Raji (cell line): Measurements from ENCODE around the gene PBRM1.

Source experiments
- POLR2A ChIP-seq: IDR thresholded peaks from 2 replicates; pipeline ENCODE4 v1.6.1; 2011; ENCODE audit warnings: low read depth, low read length, control low read depth; ENCODE audit not compliant: insufficient read depth

The PBRM1 gene

DNA sequence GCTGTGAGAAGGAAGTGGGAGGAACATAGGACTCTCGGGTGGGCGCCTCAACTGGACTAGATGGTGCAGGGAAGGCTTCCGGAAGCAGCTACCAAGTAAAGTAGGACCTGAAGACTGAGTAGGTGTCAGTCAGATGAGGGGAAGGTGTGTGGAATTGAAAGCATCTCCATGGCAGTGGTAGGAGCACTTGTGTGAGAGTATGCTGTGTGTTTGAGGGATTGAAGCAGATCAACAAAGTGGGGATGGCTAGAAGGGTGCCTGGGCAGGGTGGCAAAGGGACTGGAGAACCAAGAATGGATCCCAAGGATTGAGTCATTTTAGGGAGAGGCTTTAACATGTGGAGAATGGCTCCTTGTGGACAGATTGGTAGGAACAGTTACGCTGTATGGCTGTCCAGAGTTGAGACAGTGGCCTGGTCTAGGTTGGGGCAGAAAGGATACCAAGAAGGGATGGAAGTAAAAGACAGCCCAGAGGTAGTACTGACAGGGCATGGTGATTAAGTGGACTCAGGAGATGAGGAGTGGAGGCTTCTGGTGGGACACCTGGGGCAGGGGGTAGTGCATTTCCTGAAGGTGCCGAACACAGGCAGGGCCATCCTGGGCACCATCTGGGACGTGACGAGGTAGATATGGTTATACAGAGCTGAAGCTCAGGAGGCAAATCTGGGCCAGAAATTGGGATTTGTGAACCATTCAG is 147.8 kb downstream of the PBRM1 start:
- no peak for TF ChIP-seq POLR2A

- no peak for TF ChIP-seq POLR2A
These were observed 148.5 kb downstream of the PBRM1 start for GRCh38 chr3:52537165-52537620.

GRCh38 chr3:52536369-52537164 is 149.1 kb downstream of the PBRM1 start, which contains the start of gene UQCC5:
Gene UQCC5 (plus strand): TSS chr3:52536605. CDS start chr3:52536756, 151 bp downstream.
- peak; percentile 99 for TF ChIP-seq POLR2A

- TF ChIP-seq POLR2A, result no peak
These were observed 149.7 kb downstream of the PBRM1 start for GRCh38 chr3:52536112-52536368.

- TF ChIP-seq POLR2A, result no peak
These were observed 150.2 kb downstream of the PBRM1 start for GRCh38 chr3:52535411-52536111.

DNA sequence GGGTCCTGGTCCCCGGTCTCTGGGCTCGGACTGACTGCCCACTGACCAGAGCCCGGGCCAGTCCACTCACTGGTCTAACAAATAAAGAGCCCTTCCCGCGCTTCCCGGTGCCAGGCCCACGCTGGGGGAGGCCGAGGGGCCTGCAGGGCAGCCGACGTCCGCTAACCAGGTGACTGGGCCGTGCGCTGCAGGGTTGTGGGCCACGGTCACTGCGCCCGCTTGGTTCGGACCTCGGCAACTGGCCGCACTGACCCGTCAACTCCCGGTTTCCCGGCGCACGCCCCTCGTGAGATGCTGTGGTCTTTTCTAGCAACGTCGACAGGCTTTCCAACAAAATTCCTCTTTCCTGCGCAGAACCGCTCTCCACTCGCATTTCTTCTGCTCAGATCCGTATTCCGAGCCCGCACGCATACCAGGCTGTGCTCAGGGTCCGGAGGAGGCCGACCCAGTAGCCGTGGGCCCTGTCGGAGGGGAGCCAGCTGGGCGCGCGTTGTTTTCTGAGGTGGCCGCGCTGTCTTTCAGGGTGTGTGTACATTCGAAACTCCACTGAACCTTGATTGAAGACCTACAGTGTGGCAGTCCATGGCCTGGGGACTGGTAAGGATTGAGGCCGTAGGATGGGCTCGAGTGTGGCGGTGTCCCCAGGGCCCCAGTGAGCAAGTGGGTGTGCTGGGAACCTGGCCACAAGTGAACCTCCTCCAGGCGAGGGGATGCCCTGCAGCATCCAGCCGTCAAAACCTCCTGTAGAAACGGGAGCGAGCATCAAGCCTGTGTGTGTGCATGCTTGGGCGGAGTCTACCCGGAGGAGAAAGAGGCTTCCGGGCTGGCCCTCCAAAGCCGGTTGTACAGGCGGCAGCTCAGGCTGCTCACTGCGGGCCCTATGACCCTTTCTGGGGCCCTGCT is 151.2 kb downstream of the PBRM1 start:
- no peak for TF ChIP-seq POLR2A

DNA sequence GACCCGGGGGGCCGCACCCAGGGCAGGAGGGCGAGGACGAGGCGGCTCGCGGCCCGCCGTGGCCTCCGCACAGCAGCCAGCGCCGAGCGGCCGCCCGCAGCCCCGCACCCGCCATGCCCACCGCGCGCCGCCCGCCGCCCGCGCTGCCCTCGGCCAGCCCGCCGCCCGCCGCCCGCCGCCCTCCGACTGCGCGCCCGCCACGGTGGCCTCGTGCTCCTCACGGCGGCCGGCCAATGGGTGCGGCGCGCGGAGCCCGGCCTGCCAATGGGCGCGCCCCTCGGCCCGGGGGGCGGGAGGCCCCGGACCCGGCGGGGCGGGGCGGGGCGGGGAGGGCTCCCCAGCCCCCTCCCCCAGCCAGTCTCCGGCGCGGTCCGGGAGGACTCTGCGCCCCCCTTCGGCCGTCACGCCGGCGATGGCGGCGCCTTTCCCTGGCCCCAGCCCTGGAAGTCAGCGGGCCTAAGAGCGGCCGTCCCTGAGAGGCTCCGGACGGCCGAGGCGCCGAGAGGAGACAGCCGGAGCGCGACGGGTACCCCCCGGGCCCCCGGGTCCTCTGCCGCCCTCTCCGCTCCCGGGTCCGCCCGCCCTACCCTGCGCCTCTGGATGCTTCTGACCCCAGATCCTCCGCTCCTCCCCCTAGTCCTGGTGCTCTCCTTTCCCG is 152.0 kb downstream of the PBRM1 start, which contains the start of gene NT5DC2:
Gene NT5DC2 (minus strand): TSS at position 235 of the 658 bp plus-strand sequence. CDS start 120 bp downstream, at position 115.
- peak; percentile 40 for TF ChIP-seq POLR2A

GRCh38 chr3:52532838-52533622 is 152.7 kb downstream of the PBRM1 start:
- no peak; the same call in 1 of the 2 replicates for TF ChIP-seq POLR2A

GRCh38 chr3:52532517-52532837 is 153.2 kb downstream of the PBRM1 start:
- no peak for TF ChIP-seq POLR2A

- no peak for TF ChIP-seq POLR2A
These were observed 153.7 kb downstream of the PBRM1 start for GRCh38 chr3:52531860-52532516.

- TF ChIP-seq POLR2A, result no peak
These were observed 154.5 kb downstream of the PBRM1 start for GRCh38 chr3:52530918-52531826.
